Stimulated activated CD4-positive, alpha-beta T cell treated with anti-CD3 and anti-CD28 coated beads, TNF-alpha, amount 100 ng/mL, for 4 hours (primary cell): Measurements from ENCODE around the gene PRKACG.

Source experiments
- DNase-seq, 3 experiments: peaks; one replicate each; pipeline ENCODE4 v3.0.0-alpha.2; 2020; ENCODE audit warnings: low read depth in 3 of 3

The PRKACG gene

GRCh38 chr9:68983522-68984424, 30.1 kb downstream of the PRKACG start:
- DNase-seq, result no peak

- DNase-seq, result no peak
Observed at GRCh38 chr9:68983008-68983411, 30.9 kb downstream of the PRKACG start.

- no peak for DNase-seq
Observed at GRCh38 chr9:68981789-68982188, 32.1 kb downstream of the PRKACG start.

- no peak for DNase-seq
Observed at GRCh38 chr9:68980341-68980914, 33.5 kb downstream of the PRKACG start.

GRCh38 chr9:68979538-68980314, 34.2 kb downstream of the PRKACG start:
- no peak for DNase-seq

- DNase-seq, result no peak
Observed at GRCh38 chr9:68978501-68978900, 35.4 kb downstream of the PRKACG start.

GRCh38 chr9:68978066-68978465, 35.8 kb downstream of the PRKACG start:
- no peak for DNase-seq

- no peak for DNase-seq
Observed at GRCh38 chr9:68975365-68976043, 38.4 kb downstream of the PRKACG start.

GRCh38 chr9:68974901-68975300, 39.0 kb downstream of the PRKACG start:
- no peak for DNase-seq

GRCh38 chr9:68974431-68974830, 39.5 kb downstream of the PRKACG start:
- DNase-seq, result no peak

- DNase-seq, result no peak
Observed at GRCh38 chr9:68973619-68974018, 40.3 kb downstream of the PRKACG start.

- no peak for DNase-seq
Observed at GRCh38 chr9:68970151-68970550, 43.8 kb downstream of the PRKACG start.

- DNase-seq, result no peak
Observed at GRCh38 chr9:68969538-68969937, 44.4 kb downstream of the PRKACG start.

GRCh38 chr9:68967800-68968199, 46.1 kb downstream of the PRKACG start:
- DNase-seq, result no peak

- no peak for DNase-seq
Observed at GRCh38 chr9:68966496-68966944, 47.4 kb downstream of the PRKACG start.

- DNase-seq, result no peak
Observed at GRCh38 chr9:68964765-68965164, 49.1 kb downstream of the PRKACG start.

GRCh38 chr9:68964102-68964541, 49.8 kb downstream of the PRKACG start:
- no peak for DNase-seq

GRCh38 chr9:68963416-68963815, 50.5 kb downstream of the PRKACG start:
- no peak for DNase-seq
